ENCODE results near the gene RSPO3. TPM values are rescaled to one million over a fixed set of nuclear protein-coding genes. Genes with fewer than 3 reads are reported as not detected.

RSPO3 gene
- total RNA-seq, 1 donor from 2014 or later, result 17.2 TPM

- DNase-seq (ENCODE audit: low spot score) (no peak), ATAC-seq (no peak)
- intact Hi-C loops (cut with DNase I), result no loop called here
These were observed 15.0 kb upstream of the RSPO3 start for GRCh38 chr6:127103482-127103881.

GRCh38 chr6:127107916-127108315, 10.6 kb upstream of the RSPO3 start:
- intact Hi-C loops (cut with DNase I), result no loop called here
- no peak for ATAC-seq
- DNase-seq (ENCODE audit: low spot score), result no peak

- ATAC-seq, result no peak
- intact Hi-C loops (cut with DNase I), result loop anchor here (1.0 kb wide), 1 partner anchor 32 kb away; no protein-coding TSS in a partner anchor
- DNase-seq (ENCODE audit: low spot score), result no peak
These were observed 7.8 kb upstream of the RSPO3 start for GRCh38 chr6:127110712-127111111.

GRCh38 chr6:127111526-127111925, 6.9 kb upstream of the RSPO3 start:
- intact Hi-C loops (cut with DNase I), result loop anchor here (1.0 kb wide), 1 partner anchor 31 kb away; no protein-coding TSS in a partner anchor
- ATAC-seq (no peak), DNase-seq (ENCODE audit: low spot score) (no peak)

GRCh38 chr6:127114214-127114760, 4.2 kb upstream of the RSPO3 start:
- no peak for DNase-seq (ENCODE audit: low spot score)
- no peak for ATAC-seq
- intact Hi-C loops (cut with DNase I), result no loop called here

GRCh38 chr6:127115084-127115655, 3.3 kb upstream of the RSPO3 start:
- intact Hi-C loops (cut with DNase I), result no loop called here
- no peak for ATAC-seq
- DNase-seq (ENCODE audit: low spot score), result no peak

GRCh38 chr6:127115746-127116145, 2.7 kb upstream of the RSPO3 start:
- ATAC-seq, result no peak
- intact Hi-C loops (cut with DNase I), result no loop called here
- DNase-seq (ENCODE audit: low spot score), result no peak

- no peak for DNase-seq (ENCODE audit: low spot score)
- intact Hi-C loops (cut with DNase I), result no loop called here
- no peak for ATAC-seq
These were observed 533 bp upstream of the RSPO3 start for GRCh38 chr6:127117979-127118297.

- peak; percentile 45 for ATAC-seq
- intact Hi-C loops (cut with DNase I), result no loop called here
These were observed 891 bp downstream of the RSPO3 start for GRCh38 chr6:127119102-127120022.

GRCh38 chr6:127120023-127120786, 1.7 kb downstream of the RSPO3 start:
- DNase-seq (ENCODE audit: low spot score), result peak; percentile 55
- intact Hi-C loops (cut with DNase I), result no loop called here
- ATAC-seq, result peak; percentile 16

More at GRCh38 chr6:127119102-127120022, 891 bp downstream of the RSPO3 start:
- no peak for DNase-seq (ENCODE audit: low spot score)

- intact Hi-C loops (cut with DNase I), result no loop called here
- ATAC-seq, result peak; percentile 82
- DNase-seq (ENCODE audit: low spot score), result peak; percentile 82
These were observed 2.5 kb downstream of the RSPO3 start for GRCh38 chr6:127120787-127121636.

GRCh38 chr6:127121637-127121960, 3.1 kb downstream of the RSPO3 start:
- DNase-seq (ENCODE audit: low spot score), result no peak
- intact Hi-C loops (cut with DNase I), result no loop called here
- ATAC-seq, result no peak

GRCh38 chr6:127124172-127124571, 5.7 kb downstream of the RSPO3 start:
- intact Hi-C loops (cut with DNase I), result no loop called here
- no peak for ATAC-seq

GRCh38 chr6:127124680-127125079, 6.2 kb downstream of the RSPO3 start:
- intact Hi-C loops (cut with DNase I), result no loop called here
- DNase-seq (ENCODE audit: low spot score) (no peak), ATAC-seq (no peak)

More at GRCh38 chr6:127124172-127124571, 5.7 kb downstream of the RSPO3 start:
- DNase-seq (ENCODE audit: low spot score), result no peak

GRCh38 chr6:127128066-127128465, 9.6 kb downstream of the RSPO3 start:
- ATAC-seq, result no peak
- intact Hi-C loops (cut with DNase I), result no loop called here
- no peak for DNase-seq (ENCODE audit: low spot score)

GRCh38 chr6:127129251-127129650, 10.8 kb downstream of the RSPO3 start:
- ATAC-seq, result no peak
- intact Hi-C loops (cut with DNase I), result no loop called here
- no peak for DNase-seq (ENCODE audit: low spot score)

GRCh38 chr6:127131275-127131674, 12.8 kb downstream of the RSPO3 start:
- ATAC-seq, result no peak
- intact Hi-C loops (cut with DNase I), result no loop called here
- no peak for DNase-seq (ENCODE audit: low spot score)

- intact Hi-C loops (cut with DNase I), result no loop called here
- ATAC-seq (no peak), DNase-seq (ENCODE audit: low spot score) (no peak)
These were observed 13.4 kb downstream of the RSPO3 start for GRCh38 chr6:127131772-127132376.
